Amniotic stem cell (primary cell): ENCODE measurements around the gene NGF.

Experiments
- DNase-seq: peaks from one replicate; lab custom pipeline; 2025; lab: John Stamatoyannopoulos, UW

NGF gene

DNA sequence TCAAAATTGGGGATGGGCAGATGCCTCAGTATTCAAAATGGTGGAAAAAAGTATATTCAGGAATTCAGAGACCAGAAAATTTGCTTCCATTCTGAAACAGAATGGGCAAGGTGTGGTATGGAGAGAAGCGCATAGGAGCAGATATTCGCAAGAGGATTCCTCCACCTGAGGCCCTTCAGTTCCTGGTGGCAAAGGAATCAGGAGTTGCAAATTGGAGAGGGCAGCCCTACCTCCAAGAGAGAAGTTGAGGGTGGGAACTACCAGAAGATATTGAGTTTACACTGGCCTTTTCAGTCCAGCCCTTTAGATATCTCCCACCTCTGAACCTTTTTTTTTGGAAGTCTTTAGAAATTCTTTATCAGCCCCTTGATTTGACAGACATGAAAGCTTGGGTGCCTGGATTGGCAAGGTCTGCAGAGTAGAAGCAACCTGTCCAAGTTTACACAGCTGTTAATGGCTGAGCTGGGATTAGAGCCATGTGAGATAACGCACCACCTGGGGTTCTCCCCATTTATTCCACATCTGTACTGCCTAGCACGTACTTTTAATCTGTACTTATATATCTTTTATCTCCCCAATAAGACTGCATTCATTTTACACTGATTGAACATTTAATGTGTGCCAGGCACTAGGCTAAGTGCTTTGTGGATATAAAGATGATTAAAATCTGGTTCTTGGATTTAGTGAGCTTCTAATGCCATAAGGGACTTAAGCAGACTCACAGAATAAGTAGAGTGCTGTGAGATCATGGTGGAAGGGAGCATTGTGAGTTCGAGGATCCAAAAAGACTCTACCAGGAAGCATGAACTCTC is 99.5 kb downstream of the NGF start:
- DNase-seq = no peak

DNA sequence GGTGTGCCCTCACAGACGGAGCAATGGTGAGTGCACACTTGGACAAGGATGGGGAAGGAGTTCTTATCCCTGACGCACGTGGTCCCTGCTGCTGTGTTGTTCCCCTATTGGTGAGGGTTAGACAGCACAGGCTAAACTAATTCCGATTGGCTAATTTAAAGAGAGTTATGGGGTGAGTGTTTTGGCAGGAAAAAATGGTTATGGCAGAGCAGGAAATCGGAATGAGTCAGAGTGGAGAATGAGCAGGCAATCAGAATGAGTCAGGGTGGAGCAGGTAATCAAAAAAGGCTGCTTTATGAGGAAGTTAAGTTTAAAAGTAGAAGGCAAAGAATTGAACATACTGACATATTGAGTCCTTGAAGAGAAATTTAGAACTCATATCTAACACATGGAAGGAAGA is 100.5 kb downstream of the NGF start:
- no peak for DNase-seq

DNA sequence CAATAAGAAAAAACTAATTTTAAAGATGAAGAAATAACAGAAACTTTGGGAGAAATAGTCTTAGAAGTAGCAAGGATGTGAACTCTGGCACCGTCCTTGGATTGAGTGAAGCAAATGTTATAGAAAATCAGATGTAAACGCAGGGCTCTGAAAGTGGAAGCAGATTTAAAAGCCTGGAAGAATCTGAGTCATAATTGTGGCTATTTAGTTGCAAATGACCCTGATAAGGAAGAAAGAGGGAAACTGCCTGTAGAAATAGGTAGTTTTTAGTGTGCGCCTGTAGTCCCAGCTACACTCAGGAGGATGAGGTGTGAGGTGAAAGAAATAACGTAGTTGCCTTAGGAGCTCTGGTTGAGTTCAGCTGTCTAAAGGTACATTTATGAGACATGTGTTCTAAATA is 101.0 kb downstream of the NGF start:
- DNase-seq = no peak
